ENCODE measurements around the gene RAB24. TPM values are rescaled to one million over a fixed set of nuclear protein-coding genes. Genes with fewer than 3 reads are reported as not detected.

Gene RAB24
- polyA plus RNA-seq, 1 donor (not counting 4 experiments of a cell fraction or from before 2014, with no cell fraction given): 22.4 TPM

DNA sequence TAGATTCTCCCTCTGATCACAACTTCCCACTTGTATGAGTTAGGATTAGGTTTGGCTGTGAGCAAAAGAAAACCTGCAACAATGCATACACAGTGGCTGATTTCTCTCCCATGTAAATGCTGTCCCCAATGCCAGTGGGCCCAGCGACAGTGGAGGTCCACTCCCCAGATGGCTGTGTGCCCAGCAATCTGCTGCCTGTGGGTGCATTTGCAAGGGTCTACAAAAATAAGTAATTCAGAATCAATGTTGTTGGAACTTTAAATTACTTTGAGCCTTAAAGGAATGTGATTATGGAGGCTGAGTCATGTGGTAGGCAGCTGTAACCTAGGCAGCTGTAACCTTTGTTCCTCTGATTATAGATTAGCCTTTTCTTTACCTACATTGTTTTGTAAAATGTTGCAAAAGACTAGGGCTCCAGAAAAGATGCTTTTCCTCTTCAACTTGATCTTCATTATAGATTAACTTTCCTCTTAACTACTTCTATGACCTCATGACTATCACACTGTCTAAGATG lies 22.4 kb upstream of the RAB24 start:
- no peaks in the 10 kb centered on the region for H3K9me3 ChIP-seq (ENCODE audit: control insufficient read depth, low read depth, low read length)
- H3K4me2 ChIP-seq (ENCODE audit: control insufficient read depth, extremely low read depth, insufficient read depth, low read depth, low read length): no peak overlapping the region
- FAIRE-seq (no peak), DNase-seq (ENCODE audit: low read depth, low spot score) (no peak)
- H3K27ac ChIP-seq (ENCODE audit: control insufficient read depth, insufficient read depth, low read length): no peak overlapping the region
- H4K20me1 ChIP-seq (ENCODE audit: control insufficient read depth, extremely low read depth, insufficient read depth, low read length): no peaks in the 10 kb centered on the region
- H3K4me3 ChIP-seq (ENCODE audit: control insufficient read depth in 2 of 3, extremely low read depth in 1 of 3, insufficient read depth in 2 of 3, low read depth in 1 of 3, low read length in 3 of 3): no peak overlapping the region
- no peaks in the 10 kb centered on the region for H3K79me2 ChIP-seq (ENCODE audit: control insufficient read depth, insufficient read depth, low read length)
- H3K27me3 ChIP-seq (ENCODE audit: control insufficient read depth, extremely low read depth, insufficient read depth, low read length): no peaks in the 10 kb centered on the region
- H3K9ac ChIP-seq (ENCODE audit: control insufficient read depth, extremely low read depth, insufficient read depth, low read length): no peak overlapping the region
- no peak overlapping the region for H2AFZ ChIP-seq (ENCODE audit: control insufficient read depth, low read length)
- peaks cover 9% of the 10 kb centered on the region for H3K4me1 ChIP-seq (ENCODE audit: control insufficient read depth, extremely low read depth, insufficient read depth, low read length)
- H3K9me1 ChIP-seq (ENCODE audit: control insufficient read depth, extremely low read depth, insufficient read depth, low read length): no peaks in the 10 kb centered on the region
- TF ChIP-seq, protein P1, sequence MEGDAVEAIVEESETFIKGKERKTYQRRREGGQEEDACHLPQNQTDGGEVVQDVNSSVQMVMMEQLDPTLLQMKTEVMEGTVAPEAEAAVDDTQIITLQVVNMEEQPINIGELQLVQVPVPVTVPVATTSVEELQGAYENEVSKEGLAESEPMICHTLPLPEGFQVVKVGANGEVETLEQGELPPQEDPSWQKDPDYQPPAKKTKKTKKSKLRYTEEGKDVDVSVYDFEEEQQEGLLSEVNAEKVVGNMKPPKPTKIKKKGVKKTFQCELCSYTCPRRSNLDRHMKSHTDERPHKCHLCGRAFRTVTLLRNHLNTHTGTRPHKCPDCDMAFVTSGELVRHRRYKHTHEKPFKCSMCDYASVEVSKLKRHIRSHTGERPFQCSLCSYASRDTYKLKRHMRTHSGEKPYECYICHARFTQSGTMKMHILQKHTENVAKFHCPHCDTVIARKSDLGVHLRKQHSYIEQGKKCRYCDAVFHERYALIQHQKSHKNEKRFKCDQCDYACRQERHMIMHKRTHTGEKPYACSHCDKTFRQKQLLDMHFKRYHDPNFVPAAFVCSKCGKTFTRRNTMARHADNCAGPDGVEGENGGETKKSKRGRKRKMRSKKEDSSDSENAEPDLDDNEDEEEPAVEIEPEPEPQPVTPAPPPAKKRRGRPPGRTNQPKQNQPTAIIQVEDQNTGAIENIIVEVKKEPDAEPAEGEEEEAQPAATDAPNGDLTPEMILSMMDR (optimal IDR thresholded peaks at IDR 0.05 in 1 of 3, IDR thresholded peaks at IDR 0.05 in 1 of 3, conservative IDR thresholded peaks at IDR 0.05 in 1 of 3; ENCODE audit: extremely low read depth in 1 of 3, insufficient read depth in 2 of 3, low read length in 3 of 3): no peak
- no peak for TF ChIP-seq EZH2 (IDR thresholded peaks at IDR 0.05; ENCODE audit: low read length)
- dilution Hi-C loops (cut with MboI; ENCODE audit: extremely low pct_ligation_motif_present, low sequenced_read_pairs): no loop called here
- peaks cover 6 to 18% of the 10 kb centered on the region in 2 experiments for H3K36me3 ChIP-seq (ENCODE audit: control insufficient read depth in 2 of 2, extremely low read depth in 1 of 2, insufficient read depth in 2 of 2, low read length in 2 of 2)

DNA sequence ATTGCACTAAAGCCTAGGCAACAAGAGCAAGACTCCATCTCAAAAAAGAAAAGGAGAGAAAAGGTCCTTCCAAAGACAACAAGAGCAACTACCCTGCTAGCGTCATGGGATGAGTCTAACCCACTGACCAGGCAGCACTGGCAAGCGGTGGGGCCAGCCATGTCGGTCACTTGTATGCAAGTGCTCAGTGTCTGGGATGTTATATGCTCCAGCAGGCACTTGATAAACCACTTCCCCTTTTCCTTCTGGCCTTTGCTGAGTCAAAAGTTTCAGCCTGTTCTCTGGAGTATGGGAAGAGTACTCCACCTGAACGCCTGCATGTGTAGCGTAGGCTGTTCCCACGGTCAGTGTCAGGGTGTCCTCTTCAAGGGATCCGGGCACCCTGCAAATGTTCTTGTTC lies 17.4 kb upstream of the RAB24 start:
- Histone ChIP-seq H3K27me3 (ENCODE audit: control insufficient read depth, extremely low read depth, insufficient read depth, low read length) (no peaks in the 10 kb centered on the region), H3K36me3 (ENCODE audit: control insufficient read depth in 2 of 2, extremely low read depth in 1 of 2, insufficient read depth in 2 of 2, low read length in 2 of 2) (peaks cover 0 to 3% of the 10 kb centered on the region in 2 experiments), H3K4me2 (ENCODE audit: control insufficient read depth, extremely low read depth, insufficient read depth, low read depth, low read length) (no peak overlapping the region), H4K20me1 (ENCODE audit: control insufficient read depth, extremely low read depth, insufficient read depth, low read length) (no peaks in the 10 kb centered on the region), H3K27ac (ENCODE audit: control insufficient read depth, insufficient read depth, low read length) (no peak overlapping the region), H3K4me3 (ENCODE audit: control insufficient read depth in 2 of 3, extremely low read depth in 1 of 3, insufficient read depth in 2 of 3, low read depth in 1 of 3, low read length in 3 of 3) (no peak overlapping the region), H3K79me2 (ENCODE audit: control insufficient read depth, insufficient read depth, low read length) (no peaks in the 10 kb centered on the region), H2AFZ (ENCODE audit: control insufficient read depth, low read length) (no peak overlapping the region), H3K9me3 (ENCODE audit: control insufficient read depth, low read depth, low read length) (no peaks in the 10 kb centered on the region), H3K9me1 (ENCODE audit: control insufficient read depth, extremely low read depth, insufficient read depth, low read length) (peaks cover 3% of the 10 kb centered on the region), H3K4me1 (ENCODE audit: control insufficient read depth, extremely low read depth, insufficient read depth, low read length) (no peaks in the 10 kb centered on the region), H3K9ac (ENCODE audit: control insufficient read depth, extremely low read depth, insufficient read depth, low read length) (no peak overlapping the region)
- DNase-seq (ENCODE audit: low read depth, low spot score) (no peak), FAIRE-seq (no peak)
- dilution Hi-C loops (cut with MboI; ENCODE audit: extremely low pct_ligation_motif_present, low sequenced_read_pairs): no loop called here
- TF ChIP-seq, protein P1 (optimal IDR thresholded peaks at IDR 0.05 in 1 of 3, IDR thresholded peaks at IDR 0.05 in 1 of 3, conservative IDR thresholded peaks at IDR 0.05 in 1 of 3; ENCODE audit: extremely low read depth in 1 of 3, insufficient read depth in 2 of 3, low read length in 3 of 3): no peak
- no peak for TF ChIP-seq EZH2 (IDR thresholded peaks at IDR 0.05; ENCODE audit: low read length)
